PC-3 (cell line): ENCODE results near the gene DDX54. TPM values are rescaled to one million over a fixed set of nuclear protein-coding genes. Genes with fewer than 3 reads are reported as not detected.
A peak's percentile ranks its signal among the peaks of the same experiment; 100 is the strongest.

Source experiments
- ATAC-seq: fragments of 200-7000 bp; cut with Tn5 transposase; 2 replicates; pipeline ENCODE4 v1.9.1; 2020; ENCODE audit warnings: mild to moderate bottlenecking, moderate library complexity
- BruUV-seq: library from RNA; stranded (reverse); fragments of 400-500 nt; replicated peaks from 2 replicates; lab custom pipeline; 2021; lab: Mats Ljungman, UMichigan
- CTCF ChIA-PET: fragments of 300-600 bp; sonication (Branson Sonifier 250); formaldehyde crosslinking; loops from one replicate; lab custom pipeline; 2022; ENCODE audit warnings: antibody characterized with exemption; lab: Charles Lee
- POLR2A ChIA-PET: fragments of 300-600 bp; sonication (Branson Sonifier 250); formaldehyde crosslinking; loops from one replicate; lab custom pipeline; 2022; ENCODE audit warnings: antibody characterized with exemption; ENCODE audit not compliant: unreplicated experiment; lab: Charles Lee
- DNase-seq: peaks from one replicate; pipeline ENCODE4 v3.0.0-alpha.2; 2015
- H2AFZ ChIP-seq: fragments of 300-600 bp; sonication (generic); 2 replicates; pipeline ENCODE4 v1.6.0; 2016; ENCODE audit warnings: antibody characterized with exemption, low read length
- H3F3A ChIP-seq: fragments of 300-600 bp; sonication (generic); one replicate; pipeline ENCODE4 v1.6.0; 2017; ENCODE audit warnings: antibody characterized with exemption, low read length, control low read depth, mild to moderate bottlenecking; ENCODE audit not compliant: unreplicated experiment
- H3K27ac ChIP-seq: fragments of 300-600 bp; sonication (generic); 2 replicates; pipeline ENCODE4 v1.5.1; 2016; ENCODE audit warnings: mild to moderate bottlenecking, low read length
- H3K27me3 ChIP-seq: fragments of 300-600 bp; sonication (generic); 2 replicates; pipeline ENCODE4 v1.6.1; 2016; ENCODE audit warnings: low read length, mixed read lengths
- H3K36me3 ChIP-seq: fragments of 300-600 bp; sonication (generic); 2 replicates; pipeline ENCODE4 v1.6.1; 2016; ENCODE audit warnings: low read depth, mixed run types, low read length, mixed read lengths
- H3K4me1 ChIP-seq: fragments of 300-600 bp; sonication (generic); 2 replicates; pipeline ENCODE4 v1.5.1; 2016; ENCODE audit warnings: low read length; ENCODE audit not compliant: insufficient read depth
- H3K4me2 ChIP-seq: fragments of 300-600 bp; sonication (generic); 2 replicates; pipeline ENCODE4 v1.6.0; 2016; ENCODE audit warnings: low read length
- H3K4me3 ChIP-seq: fragments of 300-600 bp; sonication (generic); 2 replicates; pipeline ENCODE4 v1.5.1; 2016; ENCODE audit warnings: mild to moderate bottlenecking, low read length, mixed read lengths
- H3K79me2 ChIP-seq: fragments of 300-600 bp; sonication (generic); 2 replicates; pipeline ENCODE4 v1.6.1; 2017; ENCODE audit warnings: low read length, mixed read lengths
- H3K9ac ChIP-seq: fragments of 300-600 bp; sonication (generic); 2 replicates; pipeline ENCODE4 v1.6.0; 2016; ENCODE audit warnings: mild to moderate bottlenecking, low read length
- H3K9me2 ChIP-seq: fragments of 300-600 bp; sonication (generic); replicated peaks from 2 replicates; pipeline ENCODE4 v1.6.1; 2016; ENCODE audit warnings: mixed run types, low read length, mixed read lengths
- H3K9me3 ChIP-seq: fragments of 300-600 bp; sonication (generic); 2 replicates; pipeline ENCODE4 v1.6.1; 2016; ENCODE audit warnings: low read length, mixed read lengths
- H4K20me1 ChIP-seq: fragments of 300-600 bp; sonication (generic); 2 replicates; pipeline ENCODE4 v1.6.1; 2016; ENCODE audit warnings: low read length, mixed read lengths
- CTCF ChIP-seq: fragments of 300-600 bp; sonication (generic); conservative IDR thresholded peaks from 2 replicates; pipeline ENCODE4 v1.5.1; 2017; ENCODE audit warnings: antibody characterized with exemption, low read depth, mild to moderate bottlenecking, low read length
- EZH2 ChIP-seq: fragments of 300-600 bp; sonication (generic); IDR thresholded peaks from one replicate; pipeline ENCODE4 v1.6.1; 2017; ENCODE audit warnings: antibody characterized with exemption, mild to moderate bottlenecking, low read length; ENCODE audit not compliant: unreplicated experiment
- EZH2phosphoT487 ChIP-seq: fragments of 300-600 bp; sonication (generic); IDR thresholded peaks from 2 replicates; pipeline ENCODE4 v1.6.1; 2018; ENCODE audit warnings: mild to moderate bottlenecking, antibody characterized with exemption, low read length, borderline replicate concordance
- intact Hi-C: fragments of 100-400 bp; cut with micrococcal nuclease; formaldehyde crosslinking; loops from 2 replicates; pipeline ENCODE4 v1.9.0; 2023
- total RNA-seq: library from RNA; depleted of rRNA; stranded (reverse); fragments of >200 nt; gene quantifications from 2 replicates; pipeline ENCODE4 v1.2.3, GENCODE V29; 2014

Gene DDX54
- total RNA-seq, 1 experiment from 2014 or later = 158 TPM

GRCh38 chr12:113186033-113186365, 721 bp upstream of the DDX54 start:
- Histone ChIP-seq H3K9ac (peak overlapping the region; percentile 100), H3K4me1 (peaks cover 24% of the 10 kb centered on the region), H3K27me3 (no peaks in the 10 kb centered on the region), H3K4me3 (peak overlapping the region; percentile 95), H3K27ac (peak overlapping the region; percentile 91), H4K20me1 (peaks cover 31% of the 10 kb centered on the region), H3K9me3 (no peaks in the 10 kb centered on the region), H2AFZ (peak overlapping the region; percentile 86), H3K79me2 (peaks cover 71% of the 10 kb centered on the region), H3K9me2 (no peaks in the 10 kb centered on the region), H3F3A (no peaks in the 10 kb centered on the region), H3K36me3 (peaks cover 17% of the 10 kb centered on the region), H3K4me2 (peak overlapping the region; percentile 90)
- intact Hi-C loops = no loop called here
- POLR2A ChIA-PET = interaction anchor here (0.5 to 0.6 kb wide), 3 partner anchors 9 to 231 kb away, joined by 3 to 23 read pairs (median 4); no protein-coding TSS in a partner anchor
- ATAC-seq (peak; percentile 5), DNase-seq (peak; percentile 44)
- BruUV-seq = no TSS peak
- TF ChIP-seq EZH2 (no peak), EZH2phosphoT487 (no peak), CTCF (no peak)
- CTCF ChIA-PET = no interaction called here

DNA sequence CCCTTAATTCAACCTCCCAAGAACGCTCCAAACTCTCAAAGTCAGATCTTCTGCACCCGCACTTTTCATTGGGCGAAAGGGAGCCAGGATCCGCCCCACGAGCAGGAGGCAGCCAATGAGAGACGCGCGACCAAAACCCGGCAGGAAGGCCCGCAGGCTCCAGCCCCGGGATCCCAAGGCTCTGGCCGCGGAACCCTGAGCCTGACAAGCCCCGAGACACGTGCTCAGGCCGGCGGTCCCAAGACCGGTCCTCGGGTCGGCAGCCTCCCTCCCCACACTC, 438 bp downstream of the DDX54 start:
- Histone ChIP-seq H3K4me1 (peaks cover 24% of the 10 kb centered on the region), H3K4me2 (peak overlapping the region; percentile 90), H3K36me3 (peaks cover 28% of the 10 kb centered on the region), H3K27me3 (no peaks in the 10 kb centered on the region), H3K9me3 (no peaks in the 10 kb centered on the region), H2AFZ (peak overlapping the region; percentile 86), H3K79me2 (peaks cover 82% of the 10 kb centered on the region), H3F3A (no peaks in the 10 kb centered on the region), H3K27ac (peak overlapping the region; percentile 91), H4K20me1 (peaks cover 38% of the 10 kb centered on the region), H3K9ac (peak overlapping the region; percentile 100), H3K4me3 (peak overlapping the region; percentile 95), H3K9me2 (no peaks in the 10 kb centered on the region)
- TSS peak; percentile 47 for BruUV-seq
- DNase-seq (peak; percentile 89), ATAC-seq (peak; percentile 87)
- no peak for TF ChIP-seq CTCF
- TF ChIP-seq EZH2 = no peak
- no peak for TF ChIP-seq EZH2phosphoT487
- ChIA-PET POLR2A (interaction anchor here (0.6 to 0.7 kb wide), 3 partner anchors 55 to 1402 kb away, joined by 3 to 18 read pairs (median 5); no protein-coding TSS in a partner anchor), CTCF (no interaction called here)
- intact Hi-C loops = no loop called here

GRCh38 chr12:113184098-113184899, 979 bp downstream of the DDX54 start:
- H3K4me2 ChIP-seq = peak overlapping the region; percentile 90
- peaks cover 24% of the 10 kb centered on the region for H3K4me1 ChIP-seq
- H3K9ac ChIP-seq = peak overlapping the region; percentile 100
- H4K20me1 ChIP-seq = peaks cover 38% of the 10 kb centered on the region
- intact Hi-C loops = no loop called here
- no peaks in the 10 kb centered on the region for H3F3A ChIP-seq
- H3K9me3 ChIP-seq = no peaks in the 10 kb centered on the region
- H3K79me2 ChIP-seq = peaks cover 83% of the 10 kb centered on the region
- H3K9me2 ChIP-seq = no peaks in the 10 kb centered on the region
- DNase-seq (no peak), ATAC-seq (peak; percentile 65)
- peak overlapping the region; percentile 91 for H3K27ac ChIP-seq
- no peaks in the 10 kb centered on the region for H3K27me3 ChIP-seq
- ChIA-PET CTCF (no interaction called here), POLR2A (no interaction called here)
- H3K4me3 ChIP-seq = peak overlapping the region; percentile 95
- BruUV-seq = no TSS peak
- TF ChIP-seq EZH2phosphoT487 (no peak), EZH2 (no peak), CTCF (no peak)
- H2AFZ ChIP-seq = peak overlapping the region; percentile 86
- peaks cover 32% of the 10 kb centered on the region for H3K36me3 ChIP-seq
